T follicular helper cell (primary cell): ENCODE results near the gene DMXL2.
"Not testable (repeated sequence)": the region's sequence is repeated elsewhere in the genome, so short reads cannot be mapped to it uniquely, and the experiment has no call there.

Source experiments
- DNase-seq: peaks from one replicate; pipeline ENCODE4 v3.0.0-alpha.2; 2020; ENCODE audit warnings: low read depth

Gene DMXL2

GRCh38 chr15:51576286-51576850 is 46.2 kb downstream of the DMXL2 start:
- no peak for DNase-seq

- no peak for DNase-seq
These were observed 46.8 kb downstream of the DMXL2 start for GRCh38 chr15:51575775-51576174.

- not testable (repeated sequence) for DNase-seq
These were observed 49.2 kb downstream of the DMXL2 start for GRCh38 chr15:51573352-51573751.

GRCh38 chr15:51568939-51569784 is 53.4 kb downstream of the DMXL2 start:
- not testable (repeated sequence) for DNase-seq

GRCh38 chr15:51561271-51561670 is 61.3 kb downstream of the DMXL2 start:
- no peak for DNase-seq

- no peak for DNase-seq
These were observed 63.7 kb downstream of the DMXL2 start for GRCh38 chr15:51558876-51559275.

GRCh38 chr15:51558411-51558810 is 64.2 kb downstream of the DMXL2 start:
- no peak for DNase-seq

GRCh38 chr15:51550841-51551240 is 71.7 kb downstream of the DMXL2 start:
- no peak for DNase-seq

GRCh38 chr15:51547656-51548055 is 74.9 kb downstream of the DMXL2 start:
- no peak for DNase-seq

- no peak for DNase-seq
These were observed 85.5 kb downstream of the DMXL2 start for GRCh38 chr15:51536965-51537574.

GRCh38 chr15:51533672-51534398 is 88.7 kb downstream of the DMXL2 start:
- DNase-seq: no peak

GRCh38 chr15:51526955-51527354 is 95.6 kb downstream of the DMXL2 start:
- no peak for DNase-seq

- no peak for DNase-seq
These were observed 98.2 kb downstream of the DMXL2 start for GRCh38 chr15:51524376-51524775.

- no peak for DNase-seq
These were observed 106.3 kb downstream of the DMXL2 start for GRCh38 chr15:51516291-51516690.

GRCh38 chr15:51505251-51505650 is 117.3 kb downstream of the DMXL2 start:
- no peak for DNase-seq

GRCh38 chr15:51503003-51503402 is 119.6 kb downstream of the DMXL2 start:
- DNase-seq: no peak

- no peak for DNase-seq
These were observed 123.1 kb downstream of the DMXL2 start for GRCh38 chr15:51499379-51499976.

- DNase-seq: no peak
These were observed 124.8 kb downstream of the DMXL2 start for GRCh38 chr15:51497806-51498205.

- DNase-seq: no peak
These were observed 126.3 kb downstream of the DMXL2 start for GRCh38 chr15:51496246-51496645.

GRCh38 chr15:51494411-51495314 is 127.9 kb downstream of the DMXL2 start:
- no peak for DNase-seq

GRCh38 chr15:51493892-51494291 is 128.7 kb downstream of the DMXL2 start:
- DNase-seq: no peak
